Measurements from ENCODE around the gene BCL2L2. TPM values are rescaled to one million over a fixed set of nuclear protein-coding genes. Genes with fewer than 3 reads are reported as not detected.

The BCL2L2 gene
- polyA plus RNA-seq, 1 donor (not counting 4 experiments of a cell fraction or from before 2014, with no cell fraction given): 33.9 TPM

DNA sequence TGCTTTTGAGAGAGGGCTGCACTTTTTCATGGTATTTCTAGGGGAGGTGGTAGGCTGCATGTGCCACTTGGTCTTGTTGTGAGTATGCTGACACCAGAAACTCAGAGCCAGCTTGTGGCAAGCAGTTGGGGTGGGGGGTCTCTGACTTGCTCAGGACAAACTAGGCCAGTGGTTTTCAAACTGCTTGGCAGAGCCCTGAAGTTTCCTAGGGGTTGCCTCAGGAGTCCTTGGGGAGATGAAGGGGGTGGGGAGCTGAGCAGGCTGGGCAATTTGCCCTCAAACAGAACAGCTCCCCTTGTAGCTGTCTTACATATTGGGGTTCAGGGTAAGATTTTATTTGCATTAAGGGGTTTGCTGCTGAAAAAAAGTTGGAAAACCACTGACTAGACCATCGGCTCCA lies 3.9 kb downstream of the BCL2L2 start:
- Histone ChIP-seq H3K4me3 (ENCODE audit: control insufficient read depth in 2 of 3, extremely low read depth in 1 of 3, insufficient read depth in 2 of 3, low read depth in 1 of 3, low read length in 3 of 3) (no peak overlapping the region), H4K20me1 (ENCODE audit: control insufficient read depth, extremely low read depth, insufficient read depth, low read length) (peaks cover 5% of the 10 kb centered on the region), H3K9me1 (ENCODE audit: control insufficient read depth, extremely low read depth, insufficient read depth, low read length) (peaks cover 4% of the 10 kb centered on the region), H3K4me2 (ENCODE audit: control insufficient read depth, extremely low read depth, insufficient read depth, low read depth, low read length) (peak overlapping the region; percentile 23), H3K27ac (ENCODE audit: control insufficient read depth, insufficient read depth, low read length) (no peak overlapping the region), H3K36me3 (ENCODE audit: control insufficient read depth in 2 of 2, extremely low read depth in 1 of 2, insufficient read depth in 2 of 2, low read length in 2 of 2) (peaks cover 27 to 34% of the 10 kb centered on the region in 2 experiments), H3K4me1 (ENCODE audit: control insufficient read depth, extremely low read depth, insufficient read depth, low read length) (peaks cover 34% of the 10 kb centered on the region), H3K27me3 (ENCODE audit: control insufficient read depth, extremely low read depth, insufficient read depth, low read length) (no peaks in the 10 kb centered on the region), H3K9ac (ENCODE audit: control insufficient read depth, extremely low read depth, insufficient read depth, low read length) (no peak overlapping the region), H3K79me2 (ENCODE audit: control insufficient read depth, insufficient read depth, low read length) (peaks cover 62% of the 10 kb centered on the region), H2AFZ (ENCODE audit: control insufficient read depth, low read length) (no peak overlapping the region), H3K9me3 (ENCODE audit: control insufficient read depth, low read depth, low read length) (no peaks in the 10 kb centered on the region)
- FAIRE-seq (no peak), DNase-seq (ENCODE audit: low read depth, low spot score) (no peak)
- dilution Hi-C loops (cut with MboI; ENCODE audit: extremely low pct_ligation_motif_present, low sequenced_read_pairs): no loop called here
- TF ChIP-seq, protein P1, sequence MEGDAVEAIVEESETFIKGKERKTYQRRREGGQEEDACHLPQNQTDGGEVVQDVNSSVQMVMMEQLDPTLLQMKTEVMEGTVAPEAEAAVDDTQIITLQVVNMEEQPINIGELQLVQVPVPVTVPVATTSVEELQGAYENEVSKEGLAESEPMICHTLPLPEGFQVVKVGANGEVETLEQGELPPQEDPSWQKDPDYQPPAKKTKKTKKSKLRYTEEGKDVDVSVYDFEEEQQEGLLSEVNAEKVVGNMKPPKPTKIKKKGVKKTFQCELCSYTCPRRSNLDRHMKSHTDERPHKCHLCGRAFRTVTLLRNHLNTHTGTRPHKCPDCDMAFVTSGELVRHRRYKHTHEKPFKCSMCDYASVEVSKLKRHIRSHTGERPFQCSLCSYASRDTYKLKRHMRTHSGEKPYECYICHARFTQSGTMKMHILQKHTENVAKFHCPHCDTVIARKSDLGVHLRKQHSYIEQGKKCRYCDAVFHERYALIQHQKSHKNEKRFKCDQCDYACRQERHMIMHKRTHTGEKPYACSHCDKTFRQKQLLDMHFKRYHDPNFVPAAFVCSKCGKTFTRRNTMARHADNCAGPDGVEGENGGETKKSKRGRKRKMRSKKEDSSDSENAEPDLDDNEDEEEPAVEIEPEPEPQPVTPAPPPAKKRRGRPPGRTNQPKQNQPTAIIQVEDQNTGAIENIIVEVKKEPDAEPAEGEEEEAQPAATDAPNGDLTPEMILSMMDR (optimal IDR thresholded peaks at IDR 0.05 in 1 of 3, IDR thresholded peaks at IDR 0.05 in 1 of 3, conservative IDR thresholded peaks at IDR 0.05 in 1 of 3; ENCODE audit: extremely low read depth in 1 of 3, insufficient read depth in 2 of 3, low read length in 3 of 3): no peak
- TF ChIP-seq EZH2 (IDR thresholded peaks at IDR 0.05; ENCODE audit: low read length): no peak

DNA sequence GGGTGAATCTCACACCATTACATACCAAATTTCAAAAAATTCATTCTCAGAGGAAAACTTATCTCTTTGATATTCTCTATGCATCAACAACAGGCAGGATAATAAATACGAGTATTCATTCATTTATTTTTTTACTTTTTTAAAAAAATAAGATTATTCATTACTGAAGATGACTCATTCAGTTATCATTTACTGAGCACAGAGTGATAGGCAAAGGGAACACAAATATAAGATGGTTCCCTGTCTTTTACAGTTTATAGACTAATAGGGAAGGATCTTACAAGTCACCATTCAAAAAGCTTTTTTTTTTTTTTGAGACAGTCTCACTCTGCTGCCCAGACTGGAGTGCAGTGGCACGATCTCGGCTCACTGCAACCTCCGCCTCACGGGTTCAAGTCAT lies 9.7 kb downstream of the BCL2L2 start:
- Histone ChIP-seq H3K9me3 (ENCODE audit: control insufficient read depth, low read depth, low read length) (no peaks in the 10 kb centered on the region), H3K4me3 (ENCODE audit: control insufficient read depth in 2 of 3, extremely low read depth in 1 of 3, insufficient read depth in 2 of 3, low read depth in 1 of 3, low read length in 3 of 3) (no peak overlapping the region), H3K79me2 (ENCODE audit: control insufficient read depth, insufficient read depth, low read length) (peaks cover 18% of the 10 kb centered on the region), H4K20me1 (ENCODE audit: control insufficient read depth, extremely low read depth, insufficient read depth, low read length) (no peaks in the 10 kb centered on the region), H3K9ac (ENCODE audit: control insufficient read depth, extremely low read depth, insufficient read depth, low read length) (no peak overlapping the region), H3K4me1 (ENCODE audit: control insufficient read depth, extremely low read depth, insufficient read depth, low read length) (peaks cover 7% of the 10 kb centered on the region), H3K9me1 (ENCODE audit: control insufficient read depth, extremely low read depth, insufficient read depth, low read length) (no peaks in the 10 kb centered on the region), H3K27me3 (ENCODE audit: control insufficient read depth, extremely low read depth, insufficient read depth, low read length) (no peaks in the 10 kb centered on the region), H3K4me2 (ENCODE audit: control insufficient read depth, extremely low read depth, insufficient read depth, low read depth, low read length) (no peak overlapping the region), H3K36me3 (ENCODE audit: control insufficient read depth in 2 of 2, extremely low read depth in 1 of 2, insufficient read depth in 2 of 2, low read length in 2 of 2) (peaks cover 11 to 12% of the 10 kb centered on the region in 2 experiments), H2AFZ (ENCODE audit: control insufficient read depth, low read length) (no peak overlapping the region), H3K27ac (ENCODE audit: control insufficient read depth, insufficient read depth, low read length) (no peak overlapping the region)
- dilution Hi-C loops (cut with MboI; ENCODE audit: extremely low pct_ligation_motif_present, low sequenced_read_pairs): no loop called here
- TF ChIP-seq, protein P1 (optimal IDR thresholded peaks at IDR 0.05 in 1 of 3, IDR thresholded peaks at IDR 0.05 in 1 of 3, conservative IDR thresholded peaks at IDR 0.05 in 1 of 3; ENCODE audit: extremely low read depth in 1 of 3, insufficient read depth in 2 of 3, low read length in 3 of 3): no peak
- TF ChIP-seq EZH2 (IDR thresholded peaks at IDR 0.05; ENCODE audit: low read length): no peak
- DNase-seq (ENCODE audit: low read depth, low spot score): no peak
- no peak for FAIRE-seq

All from keratinocyte (primary cell).